ENCODE data around the gene OAF. TPM values are rescaled to one million over a fixed set of nuclear protein-coding genes. Genes with fewer than 3 reads are reported as not detected.
"Not testable (repeated sequence)": the region's sequence is repeated elsewhere in the genome, so short reads cannot be mapped to it uniquely, and the experiment has no call there.

The OAF gene
- polyA plus RNA-seq (ENCODE audit: insufficient read length), result 36.7 TPM
- long read RNA-seq, donor 1, transcript OAF-201 (4 exons, 2,525 nt), result major isoform, 51 of 68 reads
- long read RNA-seq, donor 1, partial matches to known transcripts, result 16 of 68 reads
- long read RNA-seq, donor 1, other reads (novel, unspliced or antisense), result 0 of 68 reads
- long read RNA-seq, donor 2, transcript OAF-201 (4 exons, 2,525 nt), result major isoform, 41 of 57 reads
- long read RNA-seq, donor 2, partial matches to known transcripts, result 15 of 57 reads
- long read RNA-seq, donor 2, other reads (novel, unspliced or antisense), result 0 of 57 reads
- long read RNA-seq, donor 3, transcript OAF-201 (4 exons, 2,525 nt), result major isoform, 25 of 30 reads
- long read RNA-seq, donor 3, partial matches to known transcripts, result 5 of 30 reads
- long read RNA-seq, donor 3, other reads (novel, unspliced or antisense), result 0 of 30 reads
- long read RNA-seq, donor 4, partial matches to known transcripts, result 0 of 2 reads
- long read RNA-seq, donor 4, other reads (novel, unspliced or antisense), result 0 of 2 reads
- long read RNA-seq, donor 5, transcript OAF-201 (4 exons, 2,525 nt), result major isoform, 35 of 41 reads
- long read RNA-seq, donor 5, partial matches to known transcripts, result 6 of 41 reads
- long read RNA-seq, donor 5, other reads (novel, unspliced or antisense), result 0 of 41 reads
- long read RNA-seq, donor 6, transcript OAF-201 (4 exons, 2,525 nt), result major isoform, 42 of 106 reads
- long read RNA-seq, donor 6, partial matches to known transcripts, result 62 of 106 reads
- long read RNA-seq, donor 6, other reads (novel, unspliced or antisense), result 0 of 106 reads
- long read RNA-seq, donor 7, transcript OAF-201 (4 exons, 2,525 nt), result major isoform, 59 of 76 reads
- long read RNA-seq, donor 7, partial matches to known transcripts, result 15 of 76 reads
- long read RNA-seq, donor 7, other reads (novel, unspliced or antisense), result 0 of 76 reads
- long read RNA-seq, donor 8, transcript OAF-201 (4 exons, 2,525 nt), result major isoform, 16 of 16 reads
- long read RNA-seq, donor 8, partial matches to known transcripts, result 0 of 16 reads
- long read RNA-seq, donor 8, other reads (novel, unspliced or antisense), result 0 of 16 reads

- peak; percentile 88 for DNase-seq
Measured at GRCh38 chr11:120210626-120211521, at the start of gene OAF. Gene OAF (plus strand): TSS chr11:120211032. CDS start chr11:120211280, 248 bp downstream.

GRCh38 chr11:120167659-120168058 lies 43.2 kb upstream of the OAF start:
- DNase-seq, result no peak

GRCh38 chr11:120168108-120168959 lies 42.5 kb upstream of the OAF start:
- DNase-seq, result no peak

DNA sequence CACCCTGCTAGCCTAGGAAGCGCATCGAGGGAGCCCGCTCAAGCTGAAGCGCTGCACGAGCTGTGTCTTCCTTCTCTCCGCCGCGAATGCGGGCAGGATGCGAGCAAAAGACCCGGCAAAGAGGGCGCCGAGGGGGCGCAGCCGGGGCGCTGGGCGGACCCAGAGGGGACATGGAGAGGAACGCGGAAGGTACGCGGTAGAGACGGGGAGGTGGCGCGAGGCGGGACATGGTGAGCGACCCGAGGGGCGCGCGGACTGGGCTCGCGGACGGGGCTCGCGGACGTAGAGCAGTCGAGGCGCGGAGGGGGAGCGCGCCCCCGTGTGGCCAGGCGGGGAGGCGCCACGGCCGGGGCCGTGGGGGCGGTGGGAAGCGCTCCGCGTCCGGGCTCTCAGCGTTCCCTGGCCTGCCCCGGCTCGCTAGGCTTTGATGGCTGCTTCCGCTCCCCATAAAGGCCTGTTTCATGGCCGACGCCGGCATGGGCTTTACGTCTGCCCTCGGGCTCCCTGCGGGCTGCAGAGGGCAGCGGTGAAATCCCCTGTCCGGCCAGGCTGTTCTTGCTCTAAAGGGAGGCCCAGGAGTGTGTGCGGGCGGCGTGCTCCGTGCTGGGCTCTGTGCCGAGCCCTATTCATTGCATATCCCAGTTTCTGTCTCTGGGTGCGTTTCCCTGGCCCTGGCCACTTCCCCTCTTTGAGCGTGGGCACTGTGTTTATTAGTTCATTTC lies 41.7 kb upstream of the OAF start:
- DNase-seq, result peak; percentile 77

DNA sequence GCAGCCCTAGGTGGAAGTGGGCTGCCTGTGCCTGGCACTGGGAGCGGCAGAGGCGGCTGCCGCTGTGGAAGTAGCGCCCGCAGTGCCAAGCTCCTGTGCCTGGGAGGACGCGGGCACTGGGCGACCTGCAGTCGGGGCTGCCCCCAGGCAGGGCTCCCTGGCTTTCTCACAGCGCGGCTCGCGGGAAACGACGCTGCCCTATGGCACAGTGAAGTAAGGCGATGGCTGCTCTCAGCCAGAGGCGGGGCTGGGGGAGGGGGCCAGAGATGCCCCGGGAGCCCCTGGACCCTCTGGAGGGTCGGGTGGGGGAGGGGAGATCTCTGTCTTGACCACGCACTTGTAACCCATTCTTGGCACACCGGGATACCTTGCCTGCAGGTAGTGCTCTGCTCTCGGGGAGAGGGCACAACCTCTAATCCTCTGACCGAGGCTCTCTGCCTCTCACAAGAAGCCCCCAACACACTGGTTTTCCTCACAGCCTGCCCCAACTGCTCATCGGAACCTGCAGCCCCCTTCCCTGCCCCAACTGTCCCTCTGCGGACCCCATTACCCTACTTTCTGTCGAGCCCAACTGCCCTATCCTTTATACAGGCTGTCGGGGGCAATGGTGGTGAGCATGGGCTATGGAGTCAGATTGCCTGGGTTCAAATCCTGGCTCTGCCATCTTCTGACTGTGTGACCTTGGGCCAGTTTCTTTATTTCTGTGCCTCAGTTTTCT lies 40.7 kb upstream of the OAF start:
- no peak for DNase-seq

DNA sequence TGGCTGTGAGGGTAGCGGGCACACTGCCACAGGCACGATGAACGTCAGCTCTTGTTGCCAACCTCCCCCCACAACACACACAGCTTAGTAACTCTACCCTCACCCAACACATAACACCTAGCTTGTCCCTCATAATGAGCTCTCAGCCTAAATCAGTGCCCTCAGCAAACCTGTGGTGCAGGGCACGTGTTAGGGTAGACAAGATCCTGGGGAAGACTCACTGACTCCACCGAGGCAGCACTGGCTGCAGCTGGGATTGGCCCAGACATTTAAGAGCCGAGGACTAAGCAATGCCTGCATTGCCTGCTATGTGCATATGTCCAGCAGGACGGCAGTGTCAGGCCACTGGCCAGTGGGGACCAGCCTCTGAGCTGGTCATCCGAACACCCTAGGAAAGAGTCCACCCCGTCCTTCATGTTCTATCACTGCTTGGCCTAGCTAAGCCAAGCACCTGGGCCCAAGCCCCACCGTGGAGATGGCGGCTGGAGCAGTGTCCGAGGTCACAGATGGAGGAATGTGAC lies 40.0 kb upstream of the OAF start:
- no peak for DNase-seq

DNA sequence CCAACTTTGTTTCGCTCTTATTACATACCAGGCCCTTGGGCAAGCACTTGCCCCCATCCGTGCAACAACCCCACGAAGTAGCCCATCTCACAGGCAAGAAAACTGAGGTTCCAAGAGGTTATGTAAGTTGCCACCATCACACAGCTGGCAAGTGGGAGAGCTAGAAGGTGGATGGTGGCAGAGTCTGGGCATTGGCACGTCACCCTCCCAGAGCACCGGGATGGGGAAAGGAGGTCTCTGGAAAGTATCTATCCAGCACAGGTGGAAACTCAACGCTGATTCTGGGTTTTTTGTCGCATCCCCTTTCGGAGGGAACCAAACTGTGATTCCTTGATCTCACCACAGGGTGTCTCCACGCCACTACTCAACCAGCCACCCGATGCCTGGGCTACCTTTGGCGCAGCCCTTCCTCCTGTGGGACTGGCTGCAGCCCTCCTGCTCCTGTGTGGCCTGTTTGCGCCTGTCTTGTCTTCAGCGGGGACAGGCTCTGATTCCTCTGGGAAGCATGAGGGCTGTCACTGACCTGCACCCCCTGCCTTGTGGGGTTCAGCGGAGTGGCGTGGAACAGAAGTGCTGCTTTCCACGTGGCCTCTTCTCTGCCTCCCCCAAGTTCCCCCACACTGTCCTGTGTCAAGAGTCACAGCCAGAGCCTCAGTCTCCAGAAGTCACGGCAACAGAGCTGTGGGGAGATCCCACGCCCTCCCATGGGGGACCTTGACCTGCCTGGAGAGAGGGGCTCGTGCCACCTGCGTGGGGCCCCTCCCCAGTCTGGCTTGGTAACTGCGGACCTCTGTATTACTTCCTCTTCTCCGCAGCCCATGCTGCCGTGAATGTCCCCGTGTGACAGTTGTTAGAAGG lies 38.5 kb upstream of the OAF start:
- peak; percentile 68 for DNase-seq

- DNase-seq, result no peak
Measured at GRCh38 chr11:120173019-120173705, 37.7 kb upstream of the OAF start.

DNA sequence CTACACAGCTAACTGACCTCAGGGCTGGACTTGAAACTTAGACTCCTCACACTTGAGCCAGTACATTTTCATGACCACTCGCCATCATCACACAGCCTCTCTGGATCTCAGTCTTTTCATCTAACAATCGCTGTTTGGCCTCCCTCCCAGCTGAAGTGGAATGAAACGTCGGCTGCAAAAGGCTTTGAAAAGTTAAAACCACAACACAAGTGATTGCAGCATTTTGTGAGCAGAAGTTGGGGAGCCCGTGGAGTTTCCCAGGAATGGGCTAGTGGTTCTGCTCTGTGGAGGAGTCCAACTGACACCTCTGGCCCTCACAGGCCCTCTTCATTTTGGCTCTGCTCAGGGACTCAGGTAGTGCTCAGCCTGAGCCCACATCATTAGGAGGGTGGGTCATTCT lies 37.0 kb upstream of the OAF start:
- no peak for DNase-seq

DNA sequence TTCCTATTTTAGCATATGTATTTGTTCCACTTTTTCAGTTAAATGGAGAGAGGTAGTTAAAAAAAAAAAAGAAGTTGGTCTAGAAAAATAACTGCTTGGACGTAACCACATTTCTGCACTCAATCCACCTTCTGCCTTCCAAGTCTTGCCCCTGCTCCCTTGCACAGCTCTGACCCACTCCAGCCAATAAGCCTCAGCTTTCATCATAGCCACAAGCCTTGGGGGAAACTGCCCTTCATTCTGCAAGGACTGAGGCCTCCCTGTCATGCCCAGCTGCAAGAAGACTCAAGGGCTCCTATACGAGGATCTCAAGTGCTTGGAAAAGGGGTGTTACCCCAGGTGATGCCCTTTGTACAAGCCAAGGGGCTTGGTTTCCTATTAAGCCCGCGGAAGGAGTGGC lies 36.0 kb upstream of the OAF start:
- no peak for DNase-seq

DNA sequence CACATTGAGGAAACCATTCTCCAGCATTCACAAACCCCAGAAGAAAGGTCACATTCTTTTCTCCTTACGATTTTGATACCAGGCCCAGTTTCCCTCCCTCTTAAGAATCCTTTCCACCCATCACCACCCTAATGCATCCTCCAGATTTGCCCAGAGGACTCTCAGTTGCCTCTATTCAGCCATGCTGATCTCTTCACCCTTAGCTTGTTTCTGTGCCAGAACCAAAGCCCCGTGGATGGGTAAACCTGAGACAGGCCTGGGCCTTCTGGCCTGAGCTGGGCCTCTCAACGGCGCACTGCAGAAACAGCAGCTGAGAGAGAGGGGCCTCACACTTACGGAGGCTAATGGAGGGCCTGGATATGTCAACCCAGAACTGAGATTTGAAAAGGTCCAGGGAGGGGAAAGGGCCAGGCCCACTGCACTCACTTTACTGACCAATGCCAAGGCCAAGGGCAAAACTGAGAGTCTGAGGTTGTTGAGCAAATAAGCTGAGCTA lies 32.2 kb upstream of the OAF start:
- DNase-seq, result no peak

GRCh38 chr11:120179057-120179672 lies 31.7 kb upstream of the OAF start:
- DNase-seq, result no peak

DNA sequence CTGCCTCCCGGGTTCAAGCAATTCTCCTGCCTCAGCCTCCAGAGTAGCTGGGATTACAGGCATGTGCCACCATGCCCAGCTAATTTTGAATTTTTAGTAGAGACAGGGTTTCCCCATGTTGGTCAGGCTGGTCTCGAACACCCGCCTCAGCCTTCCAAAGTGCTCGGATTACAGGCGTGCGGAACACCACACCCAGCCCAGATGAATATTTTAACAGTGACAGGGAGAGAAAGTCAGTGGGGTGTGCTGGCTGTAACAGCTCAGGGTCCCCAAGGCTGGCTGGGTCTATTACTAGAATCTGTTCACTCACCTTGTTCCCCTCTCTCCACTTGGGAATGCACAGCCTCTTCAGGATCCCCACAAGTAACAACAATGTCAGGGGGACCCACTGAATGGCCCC lies 30.8 kb upstream of the OAF start:
- not testable (repeated sequence) for DNase-seq

DNA sequence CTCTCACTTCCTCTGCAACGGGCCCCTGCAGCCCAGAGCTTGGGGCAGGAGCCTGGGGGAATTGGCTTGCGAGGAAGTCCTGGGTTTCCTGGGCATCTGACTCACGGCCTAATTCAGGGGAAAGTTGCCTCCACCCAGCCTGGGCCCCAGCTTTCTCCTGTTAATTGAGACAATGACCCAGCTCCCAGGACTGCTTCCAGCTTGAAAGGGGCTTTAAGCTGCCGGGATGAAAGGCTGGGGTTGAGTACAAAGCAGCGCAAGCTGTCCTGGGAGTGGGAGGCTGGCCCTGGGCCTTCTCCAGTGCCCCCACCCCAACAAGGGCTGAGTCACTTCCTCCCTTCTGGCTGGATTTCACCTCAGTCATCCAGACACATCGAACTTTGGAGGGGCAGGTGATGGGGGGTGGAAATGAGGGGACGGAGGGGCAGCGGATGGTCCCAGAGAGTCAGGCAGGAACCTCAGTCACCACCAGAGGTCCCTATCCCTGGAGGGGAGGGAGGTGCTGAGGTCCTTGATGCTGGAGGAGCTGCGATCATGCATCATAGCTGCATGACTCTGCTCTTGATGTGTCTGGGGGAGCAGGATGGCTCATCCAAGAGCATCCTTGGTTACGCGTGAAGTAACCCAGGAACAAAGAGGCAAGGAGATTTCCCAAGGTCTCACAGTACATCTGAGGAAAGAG lies 30.1 kb upstream of the OAF start:
- no peak for DNase-seq

- DNase-seq, result no peak
Measured at GRCh38 chr11:120181376-120181975, 29.4 kb upstream of the OAF start.

GRCh38 chr11:120182372-120182771 lies 28.5 kb upstream of the OAF start:
- no peak for DNase-seq

Measured in left kidney (tissue), 8 donors.